IMR-90 (cell line): Measurements from ENCODE around the gene POLD3. TPM values are rescaled to one million over a fixed set of nuclear protein-coding genes. Genes with fewer than 3 reads are reported as not detected.

Experiments
- ATAC-seq: fragments of 200-7000 bp; cut with Tn5 transposase; 2 replicates; pipeline ENCODE4 v1.9.1; 2020; ENCODE audit warnings: low read depth, mild to moderate bottlenecking, moderate library complexity
- BruUV-seq: library from RNA; stranded (reverse); fragments of 400-500 nt; replicated peaks from 2 replicates; lab custom pipeline; 2021; lab: Mats Ljungman, UMichigan
- CTCF ChIA-PET: fragments of 300-600 bp; formaldehyde crosslinking; extraction: SDS; loops from one replicate; lab custom pipeline; 2021; ENCODE audit warnings: antibody characterized with exemption; lab: Yijun Ruan, JAX
- POLR2A ChIA-PET: fragments of 300-600 bp; sonication (Branson Sonifier 250); formaldehyde crosslinking; loops from one replicate; lab custom pipeline; 2022; ENCODE audit warnings: antibody characterized with exemption; ENCODE audit not compliant: unreplicated experiment; lab: Charles Lee
- DNase-seq: peaks from one replicate; pipeline ENCODE4 v3.0.0; 2013
- H2AFZ ChIP-seq: replicated peaks from 2 replicates; pipeline ENCODE3; 2013; ENCODE audit warnings: low read length, mild to moderate bottlenecking; ENCODE audit not compliant: poor library complexity
- H2AK5ac ChIP-seq: 2 replicates; pipeline ENCODE4 v1.6.1; 2013; ENCODE audit warnings: low read depth, low read length, inconsistent platforms
- H2AK9ac ChIP-seq: replicated peaks from 2 replicates; pipeline ENCODE3; 2013; ENCODE audit warnings: mild to moderate bottlenecking, low read depth, low read length, moderate library complexity; ENCODE audit not compliant: poor library complexity
- H2BK120ac ChIP-seq: 2 replicates; pipeline ENCODE4 v1.6.1; 2013; ENCODE audit warnings: low read depth, low read length, inconsistent platforms
- H2BK15ac ChIP-seq: 3 replicates; pipeline ENCODE4 v1.6.1; 2013; ENCODE audit warnings: low read depth, low read length, inconsistent platforms
- H2BK20ac ChIP-seq: 2 replicates; pipeline ENCODE4 v1.6.1; 2013; ENCODE audit warnings: low read depth, mild to moderate bottlenecking, inconsistent platforms, low read length, moderate library complexity
- H2BK5ac ChIP-seq: 2 replicates; pipeline ENCODE4 v1.6.1; 2013; ENCODE audit warnings: mild to moderate bottlenecking, low read depth, low read length, inconsistent platforms; ENCODE audit not compliant: poor library complexity, severe bottlenecking
- H3K14ac ChIP-seq: replicated peaks from 2 replicates; pipeline ENCODE4 v1.6.1; 2013; ENCODE audit warnings: low read depth, low read length, inconsistent platforms
- H3K18ac ChIP-seq: 2 replicates; pipeline ENCODE4 v1.6.1; 2013; ENCODE audit warnings: low read depth, low read length, control low read depth
- H3K23ac ChIP-seq: 2 replicates; pipeline ENCODE4 v1.6.1; 2013; ENCODE audit warnings: low read depth, low read length, inconsistent platforms
- H3K27ac ChIP-seq: 2 replicates; pipeline ENCODE4 v1.5.1; 2013; ENCODE audit warnings: mild to moderate bottlenecking, control low read depth, low read length; ENCODE audit not compliant: insufficient read depth
- H3K27me3 ChIP-seq: 2 replicates; pipeline ENCODE4 v1.6.1; 2013; ENCODE audit warnings: low read length; ENCODE audit not compliant: control insufficient read depth, insufficient read depth
- H3K36me3 ChIP-seq: 2 replicates; pipeline ENCODE4 v1.6.1; 2013; ENCODE audit warnings: low read length, mixed read lengths; ENCODE audit not compliant: control insufficient read depth, insufficient read depth
- H3K4ac ChIP-seq: 2 replicates; pipeline ENCODE4 v1.6.1; 2013; ENCODE audit warnings: low read depth, low read length, inconsistent platforms
- H3K4me1 ChIP-seq: 2 replicates; pipeline ENCODE4 v1.6.1; 2013; ENCODE audit warnings: low read length, mixed read lengths; ENCODE audit not compliant: control insufficient read depth, insufficient read depth
- H3K4me2 ChIP-seq: 2 replicates; pipeline ENCODE4 v1.6.1; 2013; ENCODE audit warnings: low read depth, mild to moderate bottlenecking, control low read depth, low read length, moderate library complexity
- H3K4me3 ChIP-seq: 2 replicates; pipeline ENCODE4 v1.5.1; 2013; ENCODE audit warnings: low read depth, mild to moderate bottlenecking, control low read depth, low read length, moderate library complexity; ENCODE audit not compliant: insufficient read depth
- H3K56ac ChIP-seq: 2 replicates; pipeline ENCODE4 v1.6.1; 2013; ENCODE audit warnings: low read length, inconsistent platforms; ENCODE audit not compliant: insufficient read depth; ENCODE audit errors: extremely low read depth
- H3K79me1 ChIP-seq, 2 experiments: 2 replicates each; pipeline ENCODE4 v1.6.1; 2013; ENCODE audit warnings: low read length in 2 of 2, inconsistent platforms in 1 of 2, low read depth in 1 of 2
- H3K9ac ChIP-seq: 2 replicates; pipeline ENCODE4 v1.6.1; 2013; ENCODE audit warnings: low read depth, low read length, control low read depth
- H3K9me1 ChIP-seq: 2 replicates; pipeline ENCODE4 v1.6.1; 2013; ENCODE audit warnings: low read length, inconsistent platforms; ENCODE audit not compliant: insufficient read depth
- H3K9me3 ChIP-seq: 2 replicates; pipeline ENCODE4 v1.6.1; 2013; ENCODE audit warnings: low read length; ENCODE audit not compliant: control insufficient read depth, insufficient read depth
- H4K20me1 ChIP-seq: 2 replicates; pipeline ENCODE4 v1.6.1; 2013; ENCODE audit warnings: low read length, inconsistent platforms; ENCODE audit not compliant: insufficient read depth
- H4K5ac ChIP-seq: 2 replicates; pipeline ENCODE4 v1.6.1; 2013; ENCODE audit warnings: mild to moderate bottlenecking, low read depth, low read length, control low read depth
- H4K8ac ChIP-seq, 2 experiments: 2 replicates each; pipeline ENCODE4 v1.6.1; 2013; ENCODE audit warnings: low read depth in 2 of 2, low read length in 2 of 2, control low read depth in 1 of 2, inconsistent platforms in 1 of 2
- H4K91ac ChIP-seq: 2 replicates; pipeline ENCODE4 v1.6.1; 2013; ENCODE audit warnings: low read depth, low read length, inconsistent platforms; ENCODE audit not compliant: insufficient read depth
- CEBPB ChIP-seq: IDR thresholded peaks from 2 replicates; pipeline ENCODE4 v1.6.1; 2012; ENCODE audit warnings: low read depth, low read length, improper control_type of control experiment
- POLR2A ChIP-seq: IDR thresholded peaks from 2 replicates; pipeline ENCODE4 v1.6.1; 2012; ENCODE audit warnings: mild to moderate bottlenecking, low read depth, low read length
- WGBS, 2 experiments: methylation state at CpG; one replicate each; pipeline versions ENCODE4 v1.1.5 to v1.1.7; 2013; ENCODE audit warnings: missing lambda C conversion rate in 2 of 2; ENCODE audit not compliant: insufficient read length in 1 of 2; ENCODE audit errors: extremely low coverage in 2 of 2; 5-methylcytosine and 5-hydroxymethylcytosine counted together
- dilution Hi-C: fragments of 300-500 bp; cut with HindIII; formaldehyde crosslinking; loops from one replicate; pipeline ENCODE4 v1.14.3; 2018; ENCODE audit warnings: low sequenced_read_pairs; ENCODE audit not compliant: unreplicated experiment
- in situ Hi-C: fragments of 300-500 bp; cut with MboI; formaldehyde crosslinking; loops from 3 replicates; pipeline ENCODE4 v1.14.3; 2019; ENCODE audit warnings: low sequenced_read_pairs, inconsistent platforms, mixed read lengths
- intact Hi-C: fragments of 100-400 bp; cut with micrococcal nuclease; formaldehyde crosslinking; loops from 2 replicates; pipeline ENCODE4 v1.10.0; 2022
- polyA plus RNA-seq, 3 experiments: library from polyadenylated mRNA; depleted of rRNA; stranded (reverse); fragments of >200 nt; gene quantifications; 2 replicates each; pipeline ENCODE4 v1.2.3, GENCODE V29; 2012; ENCODE audit warnings: low replicate concordance in 1 of 3
- total RNA-seq: library from RNA; depleted of rRNA; stranded (reverse); fragments of >200 nt; gene quantifications from 2 replicates; pipeline ENCODE4 v1.2.3, GENCODE V29; 2012

The POLD3 gene
- total and polyA plus RNA-seq, 2 of the 4 experiments (the other 2 are of a cell fraction), result 9.1 to 9.2 TPM

GRCh38 chr11:74575999-74576398 lies 16.4 kb upstream of the POLD3 start:
- no peak overlapping the region for H3K4me3 ChIP-seq
- no peak overlapping the region for H4K8ac ChIP-seq
- ChIA-PET POLR2A (no interaction called here), CTCF (no interaction called here)
- no peaks in the 10 kb centered on the region for H4K20me1 ChIP-seq
- no peak overlapping the region for H4K5ac ChIP-seq
- no peak overlapping the region for H3K4ac ChIP-seq
- BruUV-seq, result no TSS peak
- H2BK15ac ChIP-seq, result no peak overlapping the region
- no peak overlapping the region for H3K18ac ChIP-seq
- H3K79me1 ChIP-seq, result no peaks in the 10 kb centered on the region
- ATAC-seq (no peak), DNase-seq (no peak)
- no peaks in the 10 kb centered on the region for H3K9me3 ChIP-seq
- no peak overlapping the region for H3K27ac ChIP-seq
- no peak overlapping the region for H2BK20ac ChIP-seq
- no peak overlapping the region for H2AK9ac ChIP-seq
- H3K4me2 ChIP-seq, result no peak overlapping the region
- peaks cover 13% of the 10 kb centered on the region for H3K27me3 ChIP-seq
- H3K56ac ChIP-seq, result no peak overlapping the region
- no peaks in the 10 kb centered on the region for H3K9me1 ChIP-seq
- no peak overlapping the region for H2BK120ac ChIP-seq
- H2BK5ac ChIP-seq, result no peak overlapping the region
- in situ Hi-C loops (no loop called here), intact Hi-C loops (no loop called here), dilution Hi-C loops (no loop called here)
- no peaks in the 10 kb centered on the region for H3K36me3 ChIP-seq
- no peak overlapping the region for H4K91ac ChIP-seq
- H3K9ac ChIP-seq, result no peak overlapping the region
- H2AK5ac ChIP-seq, result no peak overlapping the region
- H2AFZ ChIP-seq, result no peak overlapping the region
- H3K14ac ChIP-seq, result no peak overlapping the region
- H3K4me1 ChIP-seq, result no peaks in the 10 kb centered on the region; the same call in 1 of the 2 replicates
- no CpG with 5 or more reads among the region's 3 CpGs for WGBS, 2 experiments
- TF ChIP-seq POLR2A (no peak), CEBPB (peak; percentile 54; the same call in 1 of the 2 replicates)
- no peak overlapping the region for H3K23ac ChIP-seq
